Stimulated activated CD4-positive, alpha-beta T cell treated with anti-CD3 and anti-CD28 coated beads, Interleukin-2, amount 100 ng/mL, for 24 hours (primary cell): ENCODE results near the gene TMEM51.

Experiments used
- DNase-seq, 2 donors: peaks; one replicate each; pipeline ENCODE4 v3.0.0-alpha.2; 2020

TMEM51 gene

DNA sequence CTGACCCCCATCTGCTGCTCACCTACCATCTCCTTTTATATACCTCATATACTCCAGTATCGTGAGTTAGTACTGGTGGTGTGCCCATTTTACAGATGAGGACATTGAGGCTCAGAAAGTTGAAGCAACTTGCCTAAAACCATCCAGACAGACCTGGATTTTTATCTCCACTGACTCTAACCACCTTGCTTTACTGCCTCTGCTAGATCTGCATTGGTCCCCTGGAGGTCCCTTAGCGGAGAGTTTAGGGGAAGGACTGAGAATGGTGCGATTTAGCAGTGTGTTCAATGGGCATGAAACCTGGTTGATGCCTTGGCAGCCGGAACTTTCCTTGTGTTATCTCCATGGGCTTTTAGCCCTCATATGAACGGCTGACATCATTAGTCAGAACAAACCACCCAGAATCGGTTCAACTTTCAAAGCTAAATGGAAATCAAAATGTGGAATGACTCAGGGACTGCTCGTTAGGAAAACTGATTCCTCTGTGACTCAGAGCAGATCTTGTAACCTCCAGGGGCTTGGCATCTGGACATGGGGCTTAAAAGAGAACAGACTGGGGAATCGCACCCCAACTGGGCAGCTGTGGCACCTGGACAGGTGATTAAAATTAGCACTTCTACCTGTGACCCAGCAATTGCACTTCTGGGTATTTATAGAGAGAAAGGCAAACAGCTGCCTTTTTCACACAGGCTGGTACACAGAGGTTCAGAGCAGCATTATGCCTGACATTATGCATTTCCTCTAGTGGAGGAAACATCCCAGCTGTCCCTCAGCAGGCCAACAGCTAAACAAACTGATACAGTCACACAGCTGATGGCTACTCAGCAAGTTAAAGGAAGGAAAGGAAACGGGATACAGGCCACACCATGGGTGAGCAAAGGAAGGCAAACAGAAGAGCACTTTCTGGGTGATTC, 25.3 kb downstream of the TMEM51 start:
- DNase-seq: no peak

DNA sequence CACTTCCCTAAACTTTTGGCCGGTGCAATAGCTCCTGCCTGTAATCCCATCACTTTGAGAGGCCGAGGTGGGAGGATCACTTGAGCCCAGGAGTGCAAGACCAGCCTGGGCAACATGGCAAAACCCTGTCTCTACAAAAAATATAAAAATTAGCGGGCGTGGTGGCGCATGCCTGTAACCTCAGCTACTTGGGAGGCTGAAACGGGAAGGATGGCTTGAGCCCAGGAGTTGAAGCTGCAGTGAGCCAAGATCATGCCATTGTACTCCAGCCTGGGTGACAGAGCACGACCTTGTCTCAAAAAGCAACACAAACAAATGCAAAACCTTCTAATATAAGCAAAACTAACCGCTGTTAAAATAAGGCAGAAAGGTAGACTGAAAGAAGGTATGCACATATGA, 25.9 kb downstream of the TMEM51 start:
- DNase-seq: no peak

DNA sequence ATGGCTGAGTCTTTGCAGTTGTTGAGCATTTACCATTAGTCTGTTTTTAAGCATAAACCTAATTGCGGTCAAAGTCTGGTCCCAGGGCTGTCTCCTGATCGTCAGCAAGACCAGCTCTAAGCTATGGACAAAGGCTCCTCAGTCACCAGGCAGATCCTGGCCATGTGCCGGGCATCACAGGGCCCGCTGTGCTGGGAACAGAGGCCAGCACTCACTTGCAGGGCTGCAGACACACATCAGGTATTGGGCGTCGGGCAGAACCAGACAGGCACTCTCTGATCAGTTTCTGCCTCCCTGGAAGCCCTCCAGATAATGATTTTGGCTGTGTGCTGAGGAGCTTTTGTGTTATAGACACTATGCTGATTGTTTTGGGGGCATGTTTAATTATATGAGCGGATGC, 26.6 kb downstream of the TMEM51 start:
- DNase-seq: no peak

DNA sequence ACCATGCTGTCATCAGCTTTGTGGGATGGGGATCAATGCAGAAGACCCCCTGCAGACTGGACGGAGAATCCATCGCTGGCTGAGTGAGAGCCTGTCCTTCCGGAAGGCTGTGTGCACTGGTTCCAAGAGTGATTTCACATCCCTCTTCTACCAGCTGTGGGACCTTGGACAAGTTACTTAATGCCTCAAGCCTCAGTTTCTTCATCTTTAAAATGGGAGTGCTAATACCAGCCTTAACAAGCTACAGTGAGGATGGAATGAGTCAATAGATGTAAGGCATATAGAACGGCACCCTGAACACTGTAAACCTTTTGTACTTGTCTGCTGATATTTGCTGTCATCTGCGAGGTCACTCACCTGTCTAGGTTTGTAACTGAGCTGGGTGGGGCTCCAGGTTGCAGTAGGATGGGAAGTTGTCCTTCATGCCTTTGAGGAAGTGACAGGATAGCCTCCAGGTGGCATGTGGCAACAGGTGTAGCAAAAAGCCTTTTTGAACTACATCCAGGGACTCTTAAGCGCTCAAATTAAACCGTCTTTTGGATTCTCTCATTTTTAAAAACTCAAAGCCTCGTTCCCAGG, 27.5 kb downstream of the TMEM51 start:
- no peak for DNase-seq

DNA sequence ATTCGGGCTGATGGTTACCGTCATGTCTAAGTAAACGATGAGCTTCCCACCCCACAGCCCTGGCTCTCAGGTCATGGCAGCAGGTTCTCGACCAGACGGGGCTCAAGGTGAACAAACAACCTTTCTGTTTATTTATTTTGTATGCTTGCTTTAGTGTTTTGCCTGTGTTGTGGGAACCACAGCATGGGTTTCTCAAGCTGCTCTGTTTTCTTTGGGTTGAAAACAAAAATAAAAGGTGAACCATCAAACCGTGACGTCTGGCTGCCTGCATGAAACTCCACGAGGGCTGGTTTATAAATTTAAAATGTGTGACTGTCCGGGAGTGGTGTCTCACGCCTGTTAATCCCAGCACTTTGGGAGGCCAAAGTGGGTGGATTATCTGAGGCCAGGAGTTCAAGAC, 28.0 kb downstream of the TMEM51 start:
- no peak for DNase-seq

DNA sequence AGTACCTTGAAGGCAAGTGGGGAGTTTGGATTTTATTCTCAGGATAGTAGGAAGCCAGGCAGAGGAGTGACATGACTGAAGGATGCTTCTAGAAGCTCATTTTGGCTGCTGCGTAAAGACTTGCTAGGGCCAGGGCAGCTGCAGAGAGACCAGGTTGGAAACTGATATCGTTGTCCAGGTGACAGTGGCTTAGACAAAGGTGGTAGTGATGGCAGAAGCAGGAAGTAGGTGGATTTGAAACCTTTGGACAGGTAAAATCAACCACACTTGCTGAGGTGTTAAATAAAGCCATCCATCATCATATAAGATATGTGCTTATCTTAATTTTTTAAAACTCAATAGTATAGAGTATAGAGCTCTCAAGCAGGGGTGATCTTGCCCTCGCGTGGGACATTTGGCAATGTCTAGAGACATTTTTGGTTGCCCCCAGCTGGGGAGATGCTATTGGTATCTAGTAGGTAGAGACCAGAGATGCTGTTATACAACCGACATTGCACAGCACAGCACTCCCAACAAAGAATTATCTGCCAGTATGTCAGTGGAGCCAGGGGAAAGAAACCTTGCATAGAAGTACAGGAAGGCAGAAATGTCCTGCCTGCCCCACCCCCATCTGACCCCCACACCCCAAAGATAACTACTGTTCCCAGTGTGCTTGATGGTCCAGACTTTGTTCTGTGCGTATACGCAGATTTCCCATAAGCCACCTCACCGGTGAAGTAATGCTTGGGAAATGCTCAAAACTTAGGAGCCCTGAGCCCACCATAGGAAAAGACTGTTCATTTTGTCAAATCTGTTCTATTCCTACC, 31.1 kb downstream of the TMEM51 start:
- no peak for DNase-seq

DNA sequence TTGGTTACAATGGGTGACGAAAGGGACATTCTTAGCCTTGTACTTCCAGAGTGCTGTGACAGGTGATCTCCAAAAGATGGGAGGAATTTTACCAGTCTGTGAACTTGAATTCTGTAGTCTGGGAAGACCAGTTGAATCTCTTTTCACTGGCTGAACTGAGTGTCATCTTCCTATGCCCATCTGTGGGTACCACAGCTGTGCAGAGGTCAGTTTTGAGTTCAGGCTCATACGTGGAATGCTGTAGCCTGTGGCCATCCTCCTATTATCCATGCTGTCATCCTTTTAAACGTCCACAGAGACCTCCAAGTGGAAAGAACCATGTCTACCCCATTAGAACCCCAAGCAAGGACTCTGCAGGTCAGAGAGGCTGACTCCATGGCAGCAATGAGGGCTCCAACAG, 32.1 kb downstream of the TMEM51 start:
- DNase-seq: no peak

DNA sequence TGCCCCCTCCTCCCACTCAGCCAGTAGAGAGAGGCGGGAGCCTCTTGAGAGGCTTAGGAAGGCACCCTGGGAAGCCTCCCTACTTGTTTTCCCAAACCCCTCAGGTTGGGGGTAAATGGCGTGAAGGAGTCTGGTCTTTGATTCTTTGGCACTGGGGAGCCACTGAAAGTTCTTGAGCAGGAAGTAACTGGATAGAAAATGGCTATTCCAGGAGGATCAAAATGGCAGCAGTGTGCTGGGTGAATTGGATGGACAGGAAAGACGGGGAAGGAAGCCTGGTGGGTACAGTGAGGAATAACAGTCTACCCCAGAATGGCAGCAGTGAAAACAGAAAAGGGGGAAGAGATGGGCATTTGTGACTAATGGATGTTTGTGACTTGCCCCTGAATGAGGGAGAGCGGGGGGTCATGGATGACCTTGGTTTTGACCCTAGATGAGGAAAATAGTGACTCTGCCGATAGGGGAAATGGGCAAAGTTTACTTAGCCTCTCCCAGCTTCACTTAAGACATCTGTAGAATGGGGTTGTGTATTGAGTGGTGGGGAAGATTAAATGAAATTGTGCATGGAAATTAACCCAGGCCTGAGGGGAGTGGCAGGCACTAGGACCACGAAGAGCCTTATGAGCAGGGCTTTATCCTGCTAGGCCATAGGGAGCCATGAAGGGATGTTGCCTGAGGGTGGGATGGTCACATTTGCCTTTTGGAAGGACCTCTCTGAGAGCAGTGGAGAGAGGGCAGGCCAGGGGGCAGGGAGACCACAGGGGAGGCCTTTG, 32.7 kb downstream of the TMEM51 start:
- no peak for DNase-seq

DNA sequence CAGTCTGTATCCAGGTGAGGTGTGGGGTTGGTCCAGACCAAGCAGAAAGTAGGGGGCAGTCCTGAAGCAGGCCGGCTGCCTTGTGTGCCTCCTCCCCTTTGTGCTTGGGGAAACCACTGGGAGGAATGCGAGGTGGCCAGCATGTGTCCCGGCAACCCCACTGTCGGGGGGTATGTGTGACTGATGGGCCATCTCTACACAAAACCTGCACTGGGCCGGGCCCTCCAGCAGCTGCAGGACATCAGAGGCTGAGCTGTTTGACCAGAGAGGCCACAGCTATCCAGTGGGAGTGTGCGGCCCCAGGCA, 33.3 kb downstream of the TMEM51 start:
- no peak for DNase-seq

DNA sequence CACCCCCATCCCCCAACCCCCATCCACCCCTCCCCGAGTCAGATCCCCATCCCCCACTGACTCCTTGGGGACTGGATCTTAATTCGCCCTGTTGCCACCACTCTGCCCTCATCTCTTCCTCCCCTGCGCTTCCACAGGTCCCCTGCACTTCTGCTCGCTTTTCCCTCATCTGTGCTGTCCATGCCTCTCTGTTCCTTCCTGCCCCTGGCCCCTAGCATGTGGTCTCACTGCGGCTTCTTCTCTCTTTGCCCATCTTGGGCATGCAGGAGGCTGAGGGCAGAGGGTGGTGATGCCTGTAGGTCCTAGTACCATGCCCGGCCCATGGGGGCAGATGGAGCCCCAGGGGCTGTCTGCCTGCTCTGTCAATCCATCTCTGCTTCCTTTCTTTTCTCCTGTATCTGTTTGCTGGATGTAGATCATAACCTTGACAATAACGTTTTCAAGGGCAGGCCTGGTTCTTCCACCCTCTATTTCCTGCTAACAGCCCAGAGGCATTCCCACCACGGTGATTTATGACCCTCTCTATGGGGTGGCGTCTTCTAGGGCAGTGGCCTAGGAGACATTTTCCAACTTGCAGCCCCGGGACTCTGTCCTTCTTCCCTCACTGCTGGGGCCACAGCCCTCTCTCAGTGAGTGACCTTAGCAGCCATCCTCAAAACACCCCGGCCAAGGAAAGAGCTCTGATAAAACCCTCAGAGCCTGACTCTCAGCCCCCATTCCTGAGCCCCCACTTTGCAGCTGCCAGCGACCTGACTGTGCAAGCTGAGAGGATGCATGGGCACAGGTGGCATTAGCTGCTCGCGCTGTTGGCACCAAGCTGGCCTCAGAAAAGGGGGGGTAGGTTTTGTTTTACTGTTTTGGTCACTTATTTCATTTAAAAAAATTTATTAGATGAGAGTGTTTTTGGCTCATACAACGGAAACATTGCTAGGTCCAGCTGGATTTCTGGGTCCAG, 33.9 kb downstream of the TMEM51 start:
- no peak for DNase-seq

DNA sequence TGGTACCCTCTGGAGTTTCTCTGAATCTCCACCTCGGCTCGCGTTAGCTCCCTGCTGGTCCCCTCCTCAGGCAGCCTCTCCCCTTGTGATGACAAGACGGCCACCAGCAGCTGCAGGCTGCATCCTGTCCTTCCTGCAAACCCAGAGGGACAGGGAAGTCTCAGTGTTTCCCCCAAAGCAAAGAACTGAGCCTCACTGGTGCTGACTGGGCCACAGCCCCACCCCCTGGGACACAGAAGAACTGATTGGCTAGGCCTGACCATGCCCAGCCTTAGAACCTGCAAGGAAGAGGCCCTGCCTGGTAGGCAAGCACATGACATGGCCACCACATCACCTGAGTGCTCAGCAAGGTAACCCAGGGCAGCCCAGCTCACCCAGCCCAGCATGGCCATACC, 34.6 kb downstream of the TMEM51 start:
- DNase-seq: peak in 1 of 2 donors; percentile 5

DNA sequence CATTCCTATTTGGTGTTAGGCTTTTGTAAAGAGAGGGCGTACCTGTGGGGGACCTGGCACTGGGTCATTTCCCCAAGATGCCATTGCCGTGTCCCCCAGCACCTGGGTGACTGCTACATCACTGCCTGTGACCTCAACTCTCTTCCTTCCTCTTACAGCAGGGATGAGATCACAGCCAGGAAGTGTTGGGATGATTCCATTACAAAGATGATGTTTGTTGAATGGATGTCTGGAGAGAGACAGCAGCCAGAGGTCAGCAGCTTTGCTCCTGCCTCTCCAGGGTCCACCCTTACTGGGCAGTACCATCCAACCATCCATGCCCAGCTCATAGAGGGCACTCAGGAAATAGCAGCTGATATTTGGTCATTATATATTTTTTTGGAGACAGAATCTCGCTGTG, 35.1 kb downstream of the TMEM51 start:
- DNase-seq: no peak

DNA sequence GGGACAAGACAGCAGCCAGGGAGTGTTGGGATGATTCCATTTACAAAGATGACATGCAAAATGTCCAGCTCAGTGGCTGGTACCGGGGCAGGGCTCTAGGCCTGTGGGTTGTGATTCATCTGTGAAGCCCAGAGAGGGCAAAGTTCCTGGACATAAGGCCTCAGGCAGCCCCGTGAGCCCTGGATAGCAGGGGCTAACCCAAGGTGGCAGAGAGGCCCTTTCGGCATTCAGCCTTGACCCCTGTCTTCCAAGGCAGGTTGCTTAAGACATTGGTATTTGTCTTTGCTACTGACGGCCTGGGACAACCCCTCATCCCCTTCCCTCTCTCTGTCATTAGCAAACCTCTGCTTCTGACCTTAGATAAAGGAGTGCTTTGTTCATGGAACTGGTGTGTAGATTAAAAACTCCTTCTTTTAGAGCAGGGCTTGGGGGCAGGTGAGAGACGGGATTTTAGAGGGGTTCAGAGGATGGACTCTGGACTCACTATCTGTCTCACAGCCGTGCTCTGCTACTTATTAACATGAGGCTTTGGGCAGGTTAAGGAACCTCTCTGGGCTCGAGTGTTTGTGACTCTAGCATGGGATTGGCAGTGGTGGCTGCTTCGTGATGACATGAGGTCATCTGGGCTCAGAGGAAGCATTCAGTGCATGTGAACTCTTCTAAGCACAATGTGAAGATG, 36.3 kb downstream of the TMEM51 start:
- DNase-seq: no peak

DNA sequence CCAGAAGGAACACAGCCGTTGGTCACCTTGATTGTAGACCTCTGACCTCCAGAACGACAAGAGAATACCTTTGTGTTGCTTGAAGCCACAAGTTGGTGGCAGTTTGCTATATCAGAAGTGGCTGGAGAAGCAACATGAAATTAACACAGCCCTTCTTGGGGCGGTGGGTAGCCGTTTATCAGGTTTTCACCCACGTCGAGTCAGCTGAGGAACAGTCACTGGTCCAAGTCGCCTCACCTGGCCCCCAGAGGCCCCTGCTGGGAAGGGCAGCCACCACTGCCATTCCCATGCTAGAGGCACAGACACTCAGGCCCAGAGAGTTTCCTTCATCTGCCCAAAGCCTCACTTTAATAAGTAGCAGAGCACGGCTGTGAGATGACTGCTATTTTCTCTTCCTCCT, 37.7 kb downstream of the TMEM51 start:
- DNase-seq: no peak

DNA sequence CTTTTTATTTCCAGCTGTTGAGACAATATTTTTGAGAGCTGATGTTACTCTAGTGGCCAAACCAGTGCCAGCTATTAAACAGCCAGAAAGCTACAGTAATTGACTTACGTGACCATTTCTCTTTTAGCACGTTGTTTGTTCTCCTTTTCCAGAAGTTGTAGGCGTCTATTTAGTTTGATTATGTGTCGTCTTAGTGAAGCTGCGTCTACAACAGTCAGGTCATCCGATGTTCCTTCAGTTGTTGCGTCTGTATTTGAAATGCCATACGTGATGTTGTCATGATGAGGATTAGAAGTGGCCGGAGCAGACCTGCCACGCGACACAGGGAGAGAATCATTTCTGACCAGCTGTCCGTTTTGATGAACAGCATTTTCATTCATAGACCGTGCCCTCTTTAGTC, 38.2 kb downstream of the TMEM51 start:
- DNase-seq: no peak

DNA sequence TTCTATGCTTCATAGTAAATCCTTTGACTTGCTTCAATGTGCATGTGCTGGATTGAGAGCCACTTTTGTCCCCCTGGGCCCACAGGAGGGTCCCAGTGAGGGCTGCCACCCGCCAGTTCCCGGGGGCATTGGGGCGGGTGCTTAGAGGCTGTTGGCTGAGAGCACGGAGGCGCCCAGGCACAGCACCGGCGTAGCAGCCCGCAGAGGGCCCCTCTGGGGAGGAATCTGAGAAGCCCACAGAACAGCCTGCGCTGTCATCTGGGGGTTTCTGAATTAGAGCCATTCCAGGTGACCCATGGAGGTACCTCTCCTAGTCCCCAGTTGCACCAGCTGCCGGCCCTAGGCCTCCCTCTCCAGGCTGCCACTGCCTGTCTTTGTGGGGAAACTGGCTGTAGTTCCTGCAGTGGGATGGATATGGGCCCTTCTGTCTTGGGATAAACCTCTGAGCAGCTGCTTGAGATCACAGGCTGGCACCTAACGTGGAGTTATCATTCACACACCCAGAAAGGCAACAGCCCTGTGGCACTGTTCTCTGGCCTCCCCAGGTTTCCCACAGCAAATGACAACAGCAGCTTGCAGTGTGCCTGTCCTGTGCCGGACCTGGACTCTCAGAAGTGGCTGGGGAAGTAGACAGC, 39.5 kb downstream of the TMEM51 start:
- DNase-seq: no peak

DNA sequence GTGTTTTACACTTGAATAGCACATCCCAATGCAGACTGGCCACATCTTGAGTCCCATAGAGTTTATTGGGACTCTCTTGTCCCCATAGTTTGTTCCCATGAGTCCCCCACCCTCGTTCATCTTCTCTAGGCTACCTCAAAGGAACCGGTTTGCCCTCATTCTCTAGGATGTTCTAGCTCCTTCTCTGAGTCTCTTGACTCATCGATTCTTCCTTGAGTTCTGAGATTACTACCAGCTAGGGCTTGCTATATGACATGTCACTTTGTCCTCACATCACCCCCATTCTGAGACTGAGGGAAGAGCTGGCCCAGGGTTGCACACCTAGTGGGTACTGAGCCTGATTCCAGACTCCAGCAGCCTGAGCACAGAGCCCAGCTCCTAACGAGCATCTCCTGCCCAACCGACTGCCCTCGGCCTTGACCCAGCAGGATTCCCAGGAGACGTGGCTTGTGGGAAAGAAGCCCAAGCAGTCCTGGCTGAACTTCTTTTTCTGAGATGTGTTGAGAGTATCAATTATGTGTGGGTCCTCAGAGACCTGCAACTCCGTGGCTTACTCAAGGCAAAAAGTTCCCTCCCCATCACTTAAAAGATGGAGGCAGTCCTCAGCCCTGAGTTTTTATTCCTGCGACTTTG, 42.0 kb downstream of the TMEM51 start:
- DNase-seq: no peak

DNA sequence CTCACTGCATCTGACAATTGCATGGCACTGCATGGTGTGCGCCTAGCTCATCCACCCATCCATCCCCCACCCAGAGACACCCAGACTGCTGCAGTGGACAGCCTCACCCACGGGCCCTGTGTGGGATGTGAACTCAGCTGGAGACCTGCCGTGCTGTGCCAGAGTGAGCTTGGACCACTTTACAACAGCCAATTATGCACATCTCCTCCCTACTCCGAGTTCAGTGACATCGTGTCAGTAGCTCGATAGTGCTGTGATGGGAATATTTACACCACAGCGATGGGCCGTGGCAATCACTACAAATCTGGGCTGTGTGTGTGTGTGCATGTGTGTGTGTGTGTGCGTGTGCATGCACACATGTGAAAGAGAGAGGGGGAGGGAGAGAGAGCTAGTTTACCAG, 42.5 kb downstream of the TMEM51 start:
- DNase-seq: no peak

DNA sequence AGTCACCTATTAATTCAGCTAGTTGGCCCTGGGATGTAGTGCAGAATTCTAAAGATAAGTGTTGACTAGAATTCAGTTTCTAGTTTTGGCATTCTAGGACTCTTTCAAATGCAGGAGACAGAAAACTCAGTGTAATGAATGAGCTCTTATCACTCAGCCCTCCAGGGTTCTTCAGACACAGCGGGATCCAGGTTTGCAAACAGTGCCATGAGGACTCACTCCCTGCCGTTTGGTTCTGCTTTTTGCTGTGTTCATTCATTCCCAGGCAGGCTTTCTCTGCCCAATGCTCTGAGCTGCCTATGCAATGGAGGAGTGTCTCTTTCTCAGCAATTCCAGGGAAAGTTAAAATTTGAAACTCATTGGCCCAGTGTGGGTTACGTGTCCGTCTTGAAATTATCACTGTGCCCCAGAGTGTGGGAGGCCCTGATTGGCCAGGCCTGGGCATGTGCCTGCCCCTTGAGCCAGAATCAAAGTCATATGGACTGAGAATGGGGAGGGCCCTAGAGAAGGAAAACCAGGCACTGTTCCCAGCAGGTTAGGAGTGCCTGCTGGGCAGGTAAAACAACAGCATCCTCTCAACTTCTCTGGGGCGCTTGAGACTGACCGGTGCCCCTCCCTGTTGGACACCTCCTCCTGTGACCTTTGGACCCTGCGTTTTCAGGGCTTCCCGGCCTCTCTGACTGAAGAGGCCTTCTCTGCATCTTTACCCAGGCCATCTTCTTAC, 43.4 kb downstream of the TMEM51 start:
- DNase-seq: no peak
